ENCODE results near the gene IDI2. TPM values are rescaled to one million over a fixed set of nuclear protein-coding genes. Genes with fewer than 3 reads are reported as not detected.
"Not testable (repeated sequence)": the region's sequence is repeated elsewhere in the genome, so short reads cannot be mapped to it uniquely, and the experiment has no call there.

The IDI2 gene
- total and polyA plus RNA-seq, 2 donors (not counting 1 experiment from before 2014, with no cell fraction given) = not detected

DNA sequence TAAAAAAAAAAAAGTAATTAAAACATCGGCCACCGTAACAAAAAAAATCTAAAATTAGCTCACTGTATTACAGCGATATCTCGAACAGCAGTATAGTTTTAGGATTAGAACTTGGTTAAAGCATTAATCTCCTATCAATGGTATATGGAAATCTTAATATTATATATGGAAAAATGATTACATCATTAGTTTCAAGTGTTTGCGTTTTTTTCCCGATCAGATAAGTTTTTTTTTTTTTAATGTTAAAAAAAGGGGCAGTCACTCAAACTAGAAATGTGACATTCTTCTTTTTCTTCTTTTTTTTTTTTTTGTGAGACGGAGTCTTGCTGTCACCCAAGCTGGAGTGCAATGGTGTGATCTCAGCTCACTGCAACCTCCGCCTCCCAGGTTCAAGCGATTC is 15.9 kb upstream of the IDI2 start:
- Histone ChIP-seq H3K9me3 (ENCODE audit: control insufficient read depth, insufficient read depth, low read depth, low read length) (no peaks in the 10 kb centered on the region), H3K27ac (ENCODE audit: insufficient read depth, low read length) (no peak overlapping the region), H4K20me1 (ENCODE audit: control insufficient read depth, extremely low read depth, insufficient read depth, low read length) (peaks cover 1% of the 10 kb centered on the region), H3K4me2 (ENCODE audit: extremely low read depth, insufficient read depth, low read length) (no peak overlapping the region), H3K9ac (ENCODE audit: insufficient read depth, low read length) (no peak overlapping the region), H3K27me3 (ENCODE audit: control insufficient read depth, insufficient read depth, low read length) (no peaks in the 10 kb centered on the region), H3K4me3 (replicated peaks in 1 of 4; ENCODE audit: control extremely low read depth in 1 of 4, insufficient read depth in 1 of 4, low read depth in 3 of 4, low read length in 4 of 4) (no peak overlapping the region), H3K36me3 (ENCODE audit: control insufficient read depth, insufficient read depth, low read length) (peaks cover 5% of the 10 kb centered on the region), H3K4me1 (ENCODE audit: control insufficient read depth, extremely low read depth, insufficient read depth, low read length) (no peaks in the 10 kb centered on the region), H3K79me2 (ENCODE audit: control insufficient read depth, insufficient read depth, low read length) (peaks cover 30% of the 10 kb centered on the region), H2AFZ (ENCODE audit: low read length) (no peak overlapping the region)
- DNase-seq (ENCODE audit: low read depth in 2 of 2) = no peak
- TF ChIP-seq EZH2 (IDR thresholded peaks at IDR 0.05; ENCODE audit: low read length, missing control alignments) = no peak
- TF ChIP-seq, protein P1, sequence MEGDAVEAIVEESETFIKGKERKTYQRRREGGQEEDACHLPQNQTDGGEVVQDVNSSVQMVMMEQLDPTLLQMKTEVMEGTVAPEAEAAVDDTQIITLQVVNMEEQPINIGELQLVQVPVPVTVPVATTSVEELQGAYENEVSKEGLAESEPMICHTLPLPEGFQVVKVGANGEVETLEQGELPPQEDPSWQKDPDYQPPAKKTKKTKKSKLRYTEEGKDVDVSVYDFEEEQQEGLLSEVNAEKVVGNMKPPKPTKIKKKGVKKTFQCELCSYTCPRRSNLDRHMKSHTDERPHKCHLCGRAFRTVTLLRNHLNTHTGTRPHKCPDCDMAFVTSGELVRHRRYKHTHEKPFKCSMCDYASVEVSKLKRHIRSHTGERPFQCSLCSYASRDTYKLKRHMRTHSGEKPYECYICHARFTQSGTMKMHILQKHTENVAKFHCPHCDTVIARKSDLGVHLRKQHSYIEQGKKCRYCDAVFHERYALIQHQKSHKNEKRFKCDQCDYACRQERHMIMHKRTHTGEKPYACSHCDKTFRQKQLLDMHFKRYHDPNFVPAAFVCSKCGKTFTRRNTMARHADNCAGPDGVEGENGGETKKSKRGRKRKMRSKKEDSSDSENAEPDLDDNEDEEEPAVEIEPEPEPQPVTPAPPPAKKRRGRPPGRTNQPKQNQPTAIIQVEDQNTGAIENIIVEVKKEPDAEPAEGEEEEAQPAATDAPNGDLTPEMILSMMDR (conservative IDR thresholded peaks at IDR 0.05 in 1 of 2, IDR thresholded peaks at IDR 0.05 in 1 of 2; ENCODE audit: low read depth in 1 of 2, low read length in 2 of 2) = no peak

DNA sequence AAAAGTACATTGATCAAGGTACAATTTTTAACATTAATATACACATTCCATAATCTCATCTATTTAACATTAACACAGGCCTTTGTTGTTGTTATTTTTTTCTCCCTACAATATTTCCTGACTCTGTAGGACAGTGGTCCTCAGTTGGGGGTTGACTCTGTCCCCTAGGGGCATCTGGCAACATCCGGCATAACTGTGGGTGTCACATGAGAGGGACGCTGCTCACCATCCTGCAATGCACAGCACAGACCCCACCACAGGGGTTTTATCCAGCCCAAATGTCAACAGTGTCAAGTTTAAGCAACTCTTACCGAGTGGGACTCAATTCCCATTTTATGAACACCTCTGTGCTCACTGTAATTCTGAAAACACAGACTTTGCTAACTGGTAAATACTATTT is 14.5 kb upstream of the IDI2 start:
- peaks cover 1% of the 10 kb centered on the region for H4K20me1 ChIP-seq (ENCODE audit: control insufficient read depth, extremely low read depth, insufficient read depth, low read length)
- H3K9me3 ChIP-seq (ENCODE audit: control insufficient read depth, insufficient read depth, low read depth, low read length) = no peaks in the 10 kb centered on the region
- no peak overlapping the region for H3K4me3 ChIP-seq (replicated peaks in 1 of 4; ENCODE audit: control extremely low read depth in 1 of 4, insufficient read depth in 1 of 4, low read depth in 3 of 4, low read length in 4 of 4)
- H3K27ac ChIP-seq (ENCODE audit: insufficient read depth, low read length) = no peak overlapping the region
- peaks cover 5% of the 10 kb centered on the region for H3K36me3 ChIP-seq (ENCODE audit: control insufficient read depth, insufficient read depth, low read length)
- H3K27me3 ChIP-seq (ENCODE audit: control insufficient read depth, insufficient read depth, low read length) = no peaks in the 10 kb centered on the region
- H3K79me2 ChIP-seq (ENCODE audit: control insufficient read depth, insufficient read depth, low read length) = peaks cover 18% of the 10 kb centered on the region
- TF ChIP-seq EZH2 (IDR thresholded peaks at IDR 0.05; ENCODE audit: low read length, missing control alignments) = no peak
- TF ChIP-seq, protein P1 (conservative IDR thresholded peaks at IDR 0.05 in 1 of 2, IDR thresholded peaks at IDR 0.05 in 1 of 2; ENCODE audit: low read depth in 1 of 2, low read length in 2 of 2) = no peak
- H3K9ac ChIP-seq (ENCODE audit: insufficient read depth, low read length) = no peak overlapping the region
- no peak overlapping the region for H2AFZ ChIP-seq (ENCODE audit: low read length)
- H3K4me1 ChIP-seq (ENCODE audit: control insufficient read depth, extremely low read depth, insufficient read depth, low read length) = no peaks in the 10 kb centered on the region
- H3K4me2 ChIP-seq (ENCODE audit: extremely low read depth, insufficient read depth, low read length) = no peak overlapping the region
- DNase-seq (ENCODE audit: low read depth in 2 of 2) = no peak

DNA sequence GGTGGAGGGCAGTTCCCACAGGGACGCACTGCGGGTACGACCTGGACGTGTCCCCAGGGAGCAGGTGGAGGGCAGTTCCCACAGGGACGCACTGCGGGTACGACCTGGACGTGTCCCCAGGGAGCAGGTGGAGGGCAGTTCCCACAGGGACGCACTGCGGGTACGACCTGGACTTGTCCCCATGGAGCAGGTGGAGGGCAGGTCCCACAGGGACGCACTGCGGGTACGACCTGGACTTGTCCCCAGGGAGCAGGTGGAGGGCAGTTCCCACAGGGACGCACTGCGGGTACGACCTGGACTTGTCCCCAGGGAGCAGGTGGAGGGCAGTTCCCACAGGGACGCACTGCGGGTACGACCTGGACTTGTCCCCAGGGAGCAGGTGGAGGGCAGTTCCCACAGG is 13.1 kb upstream of the IDI2 start:
- H3K9me3 ChIP-seq (ENCODE audit: control insufficient read depth, insufficient read depth, low read depth, low read length); H3K27me3 ChIP-seq (ENCODE audit: control insufficient read depth, insufficient read depth, low read length); H3K36me3 ChIP-seq (ENCODE audit: control insufficient read depth, insufficient read depth, low read length); H3K4me3 ChIP-seq (replicated peaks in 1 of 4; ENCODE audit: control extremely low read depth in 1 of 4, insufficient read depth in 1 of 4, low read depth in 3 of 4, low read length in 4 of 4); DNase-seq (ENCODE audit: low read depth in 2 of 2); H3K4me1 ChIP-seq (ENCODE audit: control insufficient read depth, extremely low read depth, insufficient read depth, low read length); H3K79me2 ChIP-seq (ENCODE audit: control insufficient read depth, insufficient read depth, low read length); H4K20me1 ChIP-seq (ENCODE audit: control insufficient read depth, extremely low read depth, insufficient read depth, low read length); H2AFZ ChIP-seq (ENCODE audit: low read length); H3K27ac ChIP-seq (ENCODE audit: insufficient read depth, low read length); H3K9ac ChIP-seq (ENCODE audit: insufficient read depth, low read length); H3K4me2 ChIP-seq (ENCODE audit: extremely low read depth, insufficient read depth, low read length): not testable (repeated sequence)
